Fibroblast of skin of right biceps (primary cell): Measurements from ENCODE around the gene GINS1.
"Not testable (repeated sequence)": the region's sequence is repeated elsewhere in the genome, so short reads cannot be mapped to it uniquely, and the experiment has no call there.

Experiments
- DNase-seq: peaks from one replicate; pipeline ENCODE4 v3.0.0-alpha.2; 2013

Gene GINS1

GRCh38 chr20:25390538-25391528, 16.6 kb upstream of the GINS1 start, which contains the start of gene ABHD12:
ABHD12 (minus strand) TSS chr20:25390835; CDS start chr20:25390703, 132 bp downstream.
- DNase-seq = peak; percentile 98

- no peak for DNase-seq
Observed at GRCh38 chr20:25394276-25394675, 13.2 kb upstream of the GINS1 start.

- DNase-seq = no peak
Observed at GRCh38 chr20:25394996-25395395, 12.5 kb upstream of the GINS1 start.

- no peak for DNase-seq
Observed at GRCh38 chr20:25397096-25397495, 10.4 kb upstream of the GINS1 start.

- DNase-seq = peak; percentile 11
Observed at GRCh38 chr20:25397821-25398220, 9.7 kb upstream of the GINS1 start.

- no peak for DNase-seq
Observed at GRCh38 chr20:25398376-25399036, 9.0 kb upstream of the GINS1 start.

GRCh38 chr20:25399037-25399430, 8.4 kb upstream of the GINS1 start:
- peak; percentile 74 for DNase-seq

- DNase-seq = not testable (repeated sequence)
Observed at GRCh38 chr20:25400291-25400732, 7.2 kb upstream of the GINS1 start.

GRCh38 chr20:25402583-25402982, 4.9 kb upstream of the GINS1 start:
- DNase-seq = peak; percentile 17

GRCh38 chr20:25408170-25408547, 686 bp downstream of the GINS1 start:
- no peak for DNase-seq

- no peak for DNase-seq
Observed at GRCh38 chr20:25408890-25409289, 1.4 kb downstream of the GINS1 start.

GRCh38 chr20:25418776-25419175, 11.3 kb downstream of the GINS1 start:
- peak; percentile 20 for DNase-seq

GRCh38 chr20:25421102-25421501, 13.6 kb downstream of the GINS1 start:
- no peak for DNase-seq

GRCh38 chr20:25422032-25422431, 14.6 kb downstream of the GINS1 start:
- DNase-seq = no peak

GRCh38 chr20:25424536-25424935, 17.1 kb downstream of the GINS1 start:
- DNase-seq = no peak

- DNase-seq = peak; percentile 24
Observed at GRCh38 chr20:25437153-25437581, 29.7 kb downstream of the GINS1 start.

GRCh38 chr20:25439328-25439727, 31.9 kb downstream of the GINS1 start:
- no peak for DNase-seq

GRCh38 chr20:25444556-25444955, 37.1 kb downstream of the GINS1 start:
- DNase-seq = no peak

GRCh38 chr20:25447671-25448070, 40.2 kb downstream of the GINS1 start:
- DNase-seq = no peak

GRCh38 chr20:25452333-25452732, 44.9 kb downstream of the GINS1 start:
- DNase-seq = no peak

- peak; percentile 38 for DNase-seq
Observed at GRCh38 chr20:25453035-25453810, 45.8 kb downstream of the GINS1 start.

- DNase-seq = no peak
Observed at GRCh38 chr20:25454153-25454900, 46.9 kb downstream of the GINS1 start.
